Measurements from ENCODE around the gene SLC66A1.

Gene SLC66A1

GRCh38 chr1:19363536-19364152 is 51.5 kb downstream of the SLC66A1 start:
- Histone ChIP-seq H3F3A (ENCODE audit: insufficient read depth, low read length) (no peaks in the 10 kb centered on the region), H3K27me3 (ENCODE audit: insufficient read depth, low read length) (no peaks in the 10 kb centered on the region), H3K4me1 (ENCODE audit: insufficient read depth, low read length, severe bottlenecking) (no peaks in the 10 kb centered on the region), H3K9me3 (ENCODE audit: low read length) (no peaks in the 10 kb centered on the region), H3K9me2 (ENCODE audit: low read depth, low read length) (no peaks in the 10 kb centered on the region), H3K4me3 (ENCODE audit: low read depth, low read length, poor library complexity, severe bottlenecking) (no peak overlapping the region), H3K4me2 (ENCODE audit: low read length) (no peak overlapping the region), H4K20me1 (ENCODE audit: insufficient read depth, low read length) (no peaks in the 10 kb centered on the region), H3K27ac (ENCODE audit: low read depth, low read length, poor library complexity, severe bottlenecking) (no peak overlapping the region), H3K9ac (ENCODE audit: low read length) (no peak overlapping the region), H2AFZ (ENCODE audit: low read length) (no peak overlapping the region), H3K36me3 (ENCODE audit: insufficient read depth, low read length) (no peaks in the 10 kb centered on the region), H3K79me2 (ENCODE audit: insufficient read depth, low read length) (no peaks in the 10 kb centered on the region)
- TF ChIP-seq, protein P1, sequence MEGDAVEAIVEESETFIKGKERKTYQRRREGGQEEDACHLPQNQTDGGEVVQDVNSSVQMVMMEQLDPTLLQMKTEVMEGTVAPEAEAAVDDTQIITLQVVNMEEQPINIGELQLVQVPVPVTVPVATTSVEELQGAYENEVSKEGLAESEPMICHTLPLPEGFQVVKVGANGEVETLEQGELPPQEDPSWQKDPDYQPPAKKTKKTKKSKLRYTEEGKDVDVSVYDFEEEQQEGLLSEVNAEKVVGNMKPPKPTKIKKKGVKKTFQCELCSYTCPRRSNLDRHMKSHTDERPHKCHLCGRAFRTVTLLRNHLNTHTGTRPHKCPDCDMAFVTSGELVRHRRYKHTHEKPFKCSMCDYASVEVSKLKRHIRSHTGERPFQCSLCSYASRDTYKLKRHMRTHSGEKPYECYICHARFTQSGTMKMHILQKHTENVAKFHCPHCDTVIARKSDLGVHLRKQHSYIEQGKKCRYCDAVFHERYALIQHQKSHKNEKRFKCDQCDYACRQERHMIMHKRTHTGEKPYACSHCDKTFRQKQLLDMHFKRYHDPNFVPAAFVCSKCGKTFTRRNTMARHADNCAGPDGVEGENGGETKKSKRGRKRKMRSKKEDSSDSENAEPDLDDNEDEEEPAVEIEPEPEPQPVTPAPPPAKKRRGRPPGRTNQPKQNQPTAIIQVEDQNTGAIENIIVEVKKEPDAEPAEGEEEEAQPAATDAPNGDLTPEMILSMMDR (IDR thresholded peaks at IDR 0.05; ENCODE audit: low read length), result no peak
- TF ChIP-seq EZH2 (IDR thresholded peaks at IDR 0.05; ENCODE audit: borderline replicate concordance, low read length), result no peak

GRCh38 chr1:19365721-19366120 is 53.6 kb downstream of the SLC66A1 start:
- Histone ChIP-seq H3K79me2 (ENCODE audit: insufficient read depth, low read length) (no peaks in the 10 kb centered on the region), H3K9me2 (ENCODE audit: low read depth, low read length) (no peaks in the 10 kb centered on the region), H4K20me1 (ENCODE audit: insufficient read depth, low read length) (no peaks in the 10 kb centered on the region), H3K9ac (ENCODE audit: low read length) (no peak overlapping the region), H3K4me3 (ENCODE audit: low read depth, low read length, poor library complexity, severe bottlenecking) (no peak overlapping the region), H3K27me3 (ENCODE audit: insufficient read depth, low read length) (no peaks in the 10 kb centered on the region), H3K27ac (ENCODE audit: low read depth, low read length, poor library complexity, severe bottlenecking) (no peak overlapping the region), H3K4me1 (ENCODE audit: insufficient read depth, low read length, severe bottlenecking) (no peaks in the 10 kb centered on the region), H3K36me3 (ENCODE audit: insufficient read depth, low read length) (no peaks in the 10 kb centered on the region), H2AFZ (ENCODE audit: low read length) (no peak overlapping the region), H3F3A (ENCODE audit: insufficient read depth, low read length) (no peaks in the 10 kb centered on the region), H3K4me2 (ENCODE audit: low read length) (no peak overlapping the region), H3K9me3 (ENCODE audit: low read length) (no peaks in the 10 kb centered on the region)
- TF ChIP-seq EZH2 (IDR thresholded peaks at IDR 0.05; ENCODE audit: borderline replicate concordance, low read length), result no peak
- TF ChIP-seq, protein P1 (IDR thresholded peaks at IDR 0.05; ENCODE audit: low read length), result no peak

- Histone ChIP-seq H3K9me3 (ENCODE audit: low read length) (no peaks in the 10 kb centered on the region), H3K4me2 (ENCODE audit: low read length) (no peak overlapping the region), H2AFZ (ENCODE audit: low read length) (no peak overlapping the region), H3K9me2 (ENCODE audit: low read depth, low read length) (no peaks in the 10 kb centered on the region), H3K36me3 (ENCODE audit: insufficient read depth, low read length) (no peaks in the 10 kb centered on the region), H3K9ac (ENCODE audit: low read length) (no peak overlapping the region), H3F3A (ENCODE audit: insufficient read depth, low read length) (no peaks in the 10 kb centered on the region), H4K20me1 (ENCODE audit: insufficient read depth, low read length) (no peaks in the 10 kb centered on the region), H3K27ac (ENCODE audit: low read depth, low read length, poor library complexity, severe bottlenecking) (no peak overlapping the region), H3K79me2 (ENCODE audit: insufficient read depth, low read length) (no peaks in the 10 kb centered on the region), H3K27me3 (ENCODE audit: insufficient read depth, low read length) (no peaks in the 10 kb centered on the region), H3K4me1 (ENCODE audit: insufficient read depth, low read length, severe bottlenecking) (no peaks in the 10 kb centered on the region), H3K4me3 (ENCODE audit: low read depth, low read length, poor library complexity, severe bottlenecking) (no peak overlapping the region)
- TF ChIP-seq, protein P1 (IDR thresholded peaks at IDR 0.05; ENCODE audit: low read length), result no peak
- no peak for TF ChIP-seq EZH2 (IDR thresholded peaks at IDR 0.05; ENCODE audit: borderline replicate concordance, low read length)
Measured at GRCh38 chr1:19366599-19367536, 54.7 kb downstream of the SLC66A1 start.

Data from OCI-LY1 (cell line).